Neural crest cell (in vitro differentiated cells): ENCODE results near the gene CSAG1. TPM values are rescaled to one million over a fixed set of nuclear protein-coding genes. Genes with fewer than 3 reads are reported as not detected.
"Not testable (repeated sequence)": the region's sequence is repeated elsewhere in the genome, so short reads cannot be mapped to it uniquely, and the experiment has no call there.

Source experiments
- DNase-seq: peaks from one replicate; pipeline ENCODE4 v3.0.0; 2021; ENCODE audit warnings: low read depth, mixed read lengths, low spot score
- H3K27ac Mint-ChIP-seq: one replicate; pipeline ENCODE4 v1.8.0; 2021; ENCODE audit warnings: mild to moderate bottlenecking, mixed read lengths; ENCODE audit not compliant: unreplicated experiment
- H3K27me3 Mint-ChIP-seq: 2 replicates; pipeline ENCODE4 v1.8.0; 2021; ENCODE audit warnings: low read depth, mild to moderate bottlenecking, mixed read lengths
- H3K36me3 Mint-ChIP-seq: 2 replicates; pipeline ENCODE4 v1.8.0; 2021; ENCODE audit warnings: low read depth, mild to moderate bottlenecking, mixed read lengths
- H3K4me1 Mint-ChIP-seq: 2 replicates; pipeline ENCODE4 v1.8.0; 2021; ENCODE audit warnings: mixed read lengths
- H3K4me3 Mint-ChIP-seq: one replicate; pipeline ENCODE4 v1.8.0; 2021; ENCODE audit warnings: mild to moderate bottlenecking, mixed read lengths
- H3K9me3 Mint-ChIP-seq: 2 replicates; pipeline ENCODE4 v1.8.0; 2021; ENCODE audit warnings: mixed read lengths
- long read RNA-seq: library from polyadenylated mRNA; unstranded; transcript quantifications from one replicate; pipeline ENCODE4 v2.0.0, GENCODE V29; 2020
- total RNA-seq: library from RNA; stranded (reverse); gene quantifications from 2 replicates; pipeline ENCODE4 v1.2.1, GENCODE V29; 2021
- TF ChIP-seq, protein P1 (sequence below): fragments of 200-600 bp; sonication (generic); conservative IDR thresholded peaks from 2 replicates; pipeline ENCODE4 v1.5.0; 2021; ENCODE audit warnings: antibody characterized with exemption, mild to moderate bottlenecking

Gene CSAG1, protein sequence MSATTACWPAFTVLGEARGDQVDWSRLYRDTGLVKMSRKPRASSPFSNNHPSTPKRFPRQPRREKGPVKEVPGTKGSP
- not detected in 2 replicates for total RNA-seq
- long read RNA-seq, result 0 reads

DNA sequence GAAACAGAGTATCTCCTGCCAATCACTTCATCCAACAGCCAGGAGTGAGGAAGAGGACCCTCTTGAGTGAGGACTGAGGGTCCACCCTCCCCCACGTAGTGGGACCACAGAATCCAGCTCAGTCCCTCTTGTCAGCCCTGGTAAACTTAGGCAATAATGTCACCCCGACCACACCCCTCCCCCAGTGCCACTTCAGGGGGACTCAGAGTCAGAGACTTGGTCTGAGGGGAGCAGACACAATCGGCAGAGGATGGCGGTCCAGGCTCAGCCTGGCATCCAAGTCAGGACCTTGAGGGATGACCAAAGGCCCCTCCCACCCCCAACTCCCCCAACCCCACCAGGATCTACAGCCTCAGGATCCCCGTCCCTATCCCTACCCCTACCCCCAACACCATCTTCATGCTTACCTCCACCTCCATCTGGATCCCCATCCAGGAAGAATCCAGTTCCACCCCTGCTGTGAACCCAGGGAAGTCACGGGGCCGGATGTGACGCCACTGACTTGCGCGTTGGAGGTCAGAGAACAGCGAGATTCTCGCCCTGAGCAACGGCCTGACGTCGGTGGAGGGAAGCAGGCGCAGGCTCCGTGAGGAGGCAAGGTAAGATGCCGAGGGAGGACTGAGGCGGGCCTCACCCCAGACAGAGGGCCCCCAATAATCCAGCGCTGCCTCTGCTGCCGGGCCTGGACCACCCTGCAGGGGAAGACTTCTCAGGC, at the start of gene CSAG1, which contains the start of gene MAGEA12:
Gene CSAG1 (minus strand): TSS at position 461 of the 715 bp plus-strand sequence. CDS start 1,261 bp downstream, outside the sequence.
Gene MAGEA12 (plus strand): TSS at position 497 of the 715 bp plus-strand sequence. CDS start 2,405 bp downstream, outside the sequence.
- H3K36me3 Mint-ChIP-seq, result peaks cover 2% of the 10 kb centered on the region
- peaks cover 8% of the 10 kb centered on the region for H3K9me3 Mint-ChIP-seq
- no peak within 1 kb of the TSS for H3K27ac Mint-ChIP-seq
- H3K27me3 Mint-ChIP-seq, result peaks cover 7% of the 10 kb centered on the region
- no peak within 1 kb of the TSS for H3K4me3 Mint-ChIP-seq
- H3K4me1 Mint-ChIP-seq, result peaks cover 4% of the 10 kb centered on the region
- TF ChIP-seq, protein P1, sequence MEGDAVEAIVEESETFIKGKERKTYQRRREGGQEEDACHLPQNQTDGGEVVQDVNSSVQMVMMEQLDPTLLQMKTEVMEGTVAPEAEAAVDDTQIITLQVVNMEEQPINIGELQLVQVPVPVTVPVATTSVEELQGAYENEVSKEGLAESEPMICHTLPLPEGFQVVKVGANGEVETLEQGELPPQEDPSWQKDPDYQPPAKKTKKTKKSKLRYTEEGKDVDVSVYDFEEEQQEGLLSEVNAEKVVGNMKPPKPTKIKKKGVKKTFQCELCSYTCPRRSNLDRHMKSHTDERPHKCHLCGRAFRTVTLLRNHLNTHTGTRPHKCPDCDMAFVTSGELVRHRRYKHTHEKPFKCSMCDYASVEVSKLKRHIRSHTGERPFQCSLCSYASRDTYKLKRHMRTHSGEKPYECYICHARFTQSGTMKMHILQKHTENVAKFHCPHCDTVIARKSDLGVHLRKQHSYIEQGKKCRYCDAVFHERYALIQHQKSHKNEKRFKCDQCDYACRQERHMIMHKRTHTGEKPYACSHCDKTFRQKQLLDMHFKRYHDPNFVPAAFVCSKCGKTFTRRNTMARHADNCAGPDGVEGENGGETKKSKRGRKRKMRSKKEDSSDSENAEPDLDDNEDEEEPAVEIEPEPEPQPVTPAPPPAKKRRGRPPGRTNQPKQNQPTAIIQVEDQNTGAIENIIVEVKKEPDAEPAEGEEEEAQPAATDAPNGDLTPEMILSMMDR, result no peak
- DNase-seq, result no peak

DNA sequence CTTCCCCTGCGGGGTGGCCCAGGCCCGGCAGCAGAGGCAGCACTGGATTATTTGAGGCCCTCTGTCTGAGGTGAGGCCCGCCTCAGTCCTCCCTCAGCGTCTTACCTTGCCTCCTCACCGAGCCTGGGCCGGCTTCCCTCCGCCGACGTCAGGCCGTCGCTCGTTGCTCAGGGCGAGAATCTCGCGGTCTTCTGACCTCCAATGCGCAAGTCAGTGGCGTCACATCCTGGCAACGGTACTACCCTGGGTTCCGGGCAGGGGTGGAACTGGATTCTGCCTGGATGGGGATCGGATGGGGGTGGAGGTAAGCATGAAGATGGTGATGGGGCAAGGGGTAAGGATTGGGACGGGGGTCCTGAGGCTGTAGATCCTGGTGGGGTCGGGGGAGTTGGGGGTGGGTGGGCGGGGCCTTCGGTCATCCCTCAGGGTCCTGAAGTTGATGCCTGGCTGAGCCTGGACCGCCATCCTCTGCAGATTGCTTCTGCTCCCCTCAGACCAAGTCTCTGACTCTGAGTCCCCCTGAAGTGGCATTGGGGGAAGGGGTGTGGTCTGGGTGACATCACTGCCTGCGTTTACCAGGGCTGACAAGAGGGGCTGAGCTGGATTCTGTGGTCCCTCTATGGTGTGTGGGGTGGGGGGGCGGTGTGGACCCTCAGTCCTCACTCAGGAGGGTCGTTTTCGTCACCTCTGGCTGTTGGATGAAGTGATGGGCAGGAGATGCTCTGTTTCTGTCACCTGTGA, 36.2 kb upstream of the CSAG1 start, which contains the start of gene MAGEA6:
Gene MAGEA6 (minus strand): TSS at position 141 of the 741 bp plus-strand sequence. CDS start 2,039 bp downstream, outside the sequence.
- not testable (repeated sequence) for H3K4me3 Mint-ChIP-seq, H3K9me3 Mint-ChIP-seq, H3K4me1 Mint-ChIP-seq, DNase-seq, H3K36me3 Mint-ChIP-seq, H3K27ac Mint-ChIP-seq, H3K27me3 Mint-ChIP-seq

DNA sequence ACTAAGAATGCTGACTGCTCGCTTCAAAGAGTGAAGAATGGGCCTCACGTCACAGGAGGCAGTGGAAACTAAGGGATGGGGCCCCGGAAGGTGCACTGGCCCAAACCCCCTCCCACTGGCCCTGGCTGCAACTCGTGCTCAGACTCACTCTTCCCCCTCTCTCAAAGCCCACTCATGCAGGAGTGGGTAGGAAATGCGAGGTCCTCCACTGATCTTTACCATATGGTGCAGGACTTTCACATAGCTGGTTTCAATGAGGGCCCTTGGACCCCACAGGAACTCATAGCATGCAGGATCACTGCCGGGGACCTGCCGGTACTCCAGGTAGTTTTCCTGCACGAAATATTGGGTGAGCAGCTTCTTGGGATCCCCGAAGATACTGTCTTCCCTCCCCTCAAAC, 33.0 kb upstream of the CSAG1 start:
- H3K4me1 Mint-ChIP-seq, result not testable (repeated sequence)

DNA sequence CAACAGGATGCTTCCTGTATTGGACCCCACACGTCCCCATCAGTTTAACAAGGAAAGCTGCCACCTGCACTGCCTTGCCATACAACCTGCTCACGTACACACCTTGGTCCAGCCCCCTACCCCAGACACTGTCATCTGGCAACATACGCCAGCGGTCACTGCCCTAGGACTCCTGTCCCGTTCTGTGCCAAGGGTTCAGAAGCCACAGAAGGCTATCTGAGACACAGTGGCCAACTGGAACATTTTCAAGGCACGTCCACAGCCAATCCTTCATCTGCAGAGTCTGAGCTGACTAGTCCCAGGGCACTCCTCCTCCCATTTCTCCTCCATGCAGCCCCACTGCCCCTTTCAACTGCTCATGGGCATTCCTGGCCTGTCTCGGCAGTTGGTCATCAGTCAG, 28.1 kb upstream of the CSAG1 start:
- not testable (repeated sequence) for H3K4me1 Mint-ChIP-seq, DNase-seq, H3K36me3 Mint-ChIP-seq, H3K27me3 Mint-ChIP-seq, H3K27ac Mint-ChIP-seq, H3K9me3 Mint-ChIP-seq, H3K4me3 Mint-ChIP-seq

More for the DNA sequence above, 33.0 kb upstream of the CSAG1 start:
- DNase-seq, H3K36me3 Mint-ChIP-seq, H3K9me3 Mint-ChIP-seq, H3K4me3 Mint-ChIP-seq, H3K27me3 Mint-ChIP-seq, H3K27ac Mint-ChIP-seq: not testable (repeated sequence)

DNA sequence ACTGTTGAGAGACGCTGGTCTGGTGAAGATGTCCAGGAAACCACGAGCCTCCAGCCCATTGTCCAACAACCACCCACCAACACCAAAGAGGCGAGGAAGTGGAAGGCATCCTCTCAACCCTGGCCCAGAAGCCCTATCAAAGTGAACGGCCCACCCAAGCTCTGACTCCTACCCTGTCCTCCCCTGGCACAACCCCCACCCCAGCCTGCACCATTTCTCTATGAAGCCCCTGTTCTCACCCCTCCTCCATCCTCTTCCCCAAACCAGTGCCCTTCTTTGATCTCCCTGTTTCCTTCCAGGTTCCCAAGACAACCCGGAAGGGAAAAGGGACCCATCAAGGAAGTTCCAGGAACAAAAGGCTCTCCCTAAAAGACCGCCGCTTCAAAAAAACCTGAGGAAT, 26.0 kb upstream of the CSAG1 start:
- H3K4me1 Mint-ChIP-seq, H3K4me3 Mint-ChIP-seq, H3K27ac Mint-ChIP-seq, H3K27me3 Mint-ChIP-seq, H3K36me3 Mint-ChIP-seq, DNase-seq, H3K9me3 Mint-ChIP-seq: not testable (repeated sequence)

DNA sequence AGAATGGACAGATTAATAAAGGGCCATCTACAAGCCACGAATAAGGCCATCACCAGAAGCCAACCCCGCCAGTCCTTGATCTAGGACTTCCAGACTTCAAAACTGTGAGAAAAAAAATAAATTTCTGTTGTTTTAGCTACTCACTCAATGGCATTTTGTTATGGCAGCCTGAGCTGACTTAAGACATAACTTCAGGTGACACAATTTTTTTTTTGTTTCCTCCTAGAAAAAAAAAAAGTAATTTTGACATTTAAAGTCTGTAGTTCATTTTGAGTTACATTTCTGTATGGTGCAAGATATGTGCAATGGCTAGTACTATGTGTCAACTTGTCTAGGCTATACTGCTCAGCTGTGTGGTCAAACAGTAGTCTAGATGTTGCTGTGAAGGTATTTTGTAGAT, 25.4 kb upstream of the CSAG1 start, which contains the start of gene CSAG3:
Gene CSAG3 (plus strand): TSS at position 301 of the 400 bp plus-strand sequence.
- H3K9me3 Mint-ChIP-seq, H3K4me3 Mint-ChIP-seq, H3K36me3 Mint-ChIP-seq, H3K27me3 Mint-ChIP-seq, H3K27ac Mint-ChIP-seq, DNase-seq, H3K4me1 Mint-ChIP-seq: not testable (repeated sequence)

DNA sequence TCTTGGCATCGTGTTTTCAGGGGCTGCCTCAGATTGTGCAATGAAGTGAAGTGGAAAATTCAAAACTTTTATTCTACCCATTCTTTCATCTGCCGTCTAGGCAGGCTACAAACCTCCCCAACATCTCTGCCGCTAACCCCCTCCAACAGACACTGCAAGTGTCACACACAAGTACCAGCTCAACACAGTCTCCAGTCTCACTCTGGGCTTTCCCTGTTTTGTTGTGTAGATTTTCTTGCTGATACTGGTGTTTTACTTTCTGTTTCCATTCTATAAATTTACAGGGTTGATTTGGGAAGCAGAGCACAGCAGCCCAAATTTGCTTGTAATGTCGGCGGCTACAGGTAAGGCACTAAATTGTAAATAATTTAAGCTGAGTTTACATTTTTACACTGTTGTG, 21.4 kb upstream of the CSAG1 start:
- not testable (repeated sequence) for H3K9me3 Mint-ChIP-seq, H3K36me3 Mint-ChIP-seq, H3K27me3 Mint-ChIP-seq, H3K27ac Mint-ChIP-seq, H3K4me1 Mint-ChIP-seq, DNase-seq, H3K4me3 Mint-ChIP-seq

DNA sequence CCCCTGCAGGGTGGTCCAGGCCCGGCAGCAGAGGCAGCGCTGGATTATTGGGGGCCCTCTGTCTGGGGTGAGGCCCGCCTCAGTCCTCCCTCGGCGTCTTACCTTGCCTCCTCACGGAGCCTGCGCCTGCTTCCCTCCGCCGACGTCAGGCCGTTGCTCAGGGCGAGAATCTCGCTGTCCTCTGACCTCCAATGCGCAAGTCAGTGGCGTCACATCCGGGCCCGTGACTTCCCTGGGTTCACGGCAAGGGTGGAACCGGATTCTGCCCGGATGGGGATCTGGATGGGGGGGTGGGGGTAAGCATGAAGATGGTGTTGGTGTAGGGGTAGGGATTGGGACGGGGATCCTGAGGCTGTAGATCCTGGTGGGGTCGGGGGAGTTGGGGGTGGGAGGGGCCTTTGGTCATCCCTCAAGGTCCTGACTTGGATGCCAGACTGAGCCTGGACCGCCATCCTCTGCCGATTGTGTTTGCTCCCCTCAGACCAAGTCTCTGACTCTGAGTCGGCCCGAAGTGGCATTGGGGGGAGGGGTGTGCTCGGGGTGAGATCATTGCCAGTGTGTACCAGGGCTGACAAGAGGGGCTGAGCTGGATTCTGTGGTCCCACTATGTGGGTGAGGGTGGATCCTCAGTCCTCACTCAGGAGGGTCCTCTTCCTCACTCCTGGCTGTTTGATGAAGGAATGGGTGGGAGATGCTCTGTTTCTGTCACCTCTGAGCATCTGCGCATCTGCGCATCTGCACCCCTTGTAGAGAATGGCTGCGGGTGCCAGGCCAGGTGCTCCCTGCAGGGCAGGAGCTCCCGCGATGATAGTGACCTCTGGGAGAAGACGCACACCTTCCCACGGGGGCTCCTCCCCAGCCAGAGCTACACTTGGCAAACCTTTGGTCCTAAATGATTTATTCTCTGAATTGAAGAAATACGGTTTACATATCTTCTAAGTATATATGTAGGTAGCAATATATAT, 20.4 kb upstream of the CSAG1 start, which contains the start of gene MAGEA2:
Gene MAGEA2 (minus strand): TSS at position 157 of the 965 bp plus-strand sequence. CDS start 2,479 bp downstream, outside the sequence.
- not testable (repeated sequence) for H3K27me3 Mint-ChIP-seq, H3K4me3 Mint-ChIP-seq, H3K4me1 Mint-ChIP-seq, H3K36me3 Mint-ChIP-seq, H3K27ac Mint-ChIP-seq, DNase-seq, H3K9me3 Mint-ChIP-seq
